Common myeloid progenitor, CD34-positive (primary cell): ENCODE measurements around the gene CNKSR3.

Experiments used
- CTCF ChIA-PET: fragments of 350-600 bp; sonication (Branson Sonifier 250); formaldehyde crosslinking; loops from one replicate; lab custom pipeline; 2021; ENCODE audit warnings: antibody characterized with exemption; lab: Charles Lee
- POLR2A ChIA-PET: fragments of 350-600 bp; sonication (Branson Sonifier 250); formaldehyde crosslinking; loops from one replicate; lab custom pipeline; 2021; ENCODE audit warnings: antibody characterized with exemption; lab: Charles Lee
- DNase-seq, 3 donors: peaks; one replicate each; pipeline versions ENCODE4 v3.0.0 to v3.0.0-alpha.2; 2013
- H3K27ac ChIP-seq, 2 experiments: 1 replicate in 1 of 2; 2 replicates in 1 of 2; pipeline ENCODE4 v1.7.0; 2013; ENCODE audit warnings: inconsistent platforms in 2 of 2, low read length in 2 of 2, mild to moderate bottlenecking in 2 of 2, low read depth in 1 of 2, moderate library complexity in 1 of 2; ENCODE audit not compliant: severe bottlenecking in 2 of 2, insufficient read depth in 1 of 2, poor library complexity in 1 of 2
- H3K27me3 ChIP-seq, 5 experiments: replicated peaks in 2 of 5; 1 replicate in 3 of 5; 2 replicates in 2 of 5; pipeline versions ENCODE4 v1.6.1 to v1.7.0; 2013; ENCODE audit warnings: low read length in 4 of 5, mild to moderate bottlenecking in 2 of 5, moderate library complexity in 2 of 5, inconsistent platforms in 1 of 5; ENCODE audit not compliant: insufficient read depth in 5 of 5, control insufficient read depth in 4 of 5
- H3K36me3 ChIP-seq, 4 experiments: 1 replicate in 2 of 4; 2 replicates in 2 of 4; pipeline versions ENCODE4 v1.6.1 to v1.7.0; 2013; ENCODE audit warnings: low read length in 3 of 4, control low read depth in 1 of 4, mild to moderate bottlenecking in 1 of 4; ENCODE audit not compliant: control insufficient read depth in 4 of 4, insufficient read depth in 4 of 4
- H3K4me1 ChIP-seq, 4 experiments: 1 replicate in 3 of 4; 2 replicates in 1 of 4; pipeline versions ENCODE4 v1.6.1 to v1.7.1; 2013; ENCODE audit warnings: low read length in 3 of 4, mild to moderate bottlenecking in 3 of 4, control low read depth in 1 of 4, inconsistent platforms in 1 of 4, moderate library complexity in 1 of 4; ENCODE audit not compliant: control insufficient read depth in 4 of 4, insufficient read depth in 4 of 4; ENCODE audit errors: control extremely low read depth in 1 of 4
- H3K4me3 ChIP-seq, 7 experiments: 1 replicate in 4 of 7; 2 replicates in 3 of 7; pipeline versions ENCODE4 v1.5.1 to v1.7.0; 2013; ENCODE audit warnings: mild to moderate bottlenecking in 7 of 7, low read length in 6 of 7, moderate library complexity in 6 of 7, inconsistent platforms in 2 of 7, low read depth in 2 of 7, control low read depth in 1 of 7; ENCODE audit not compliant: insufficient read depth in 4 of 7, control insufficient read depth in 1 of 7; ENCODE audit errors: extremely low read depth in 1 of 7
- H3K9me3 ChIP-seq, 5 experiments: 1 replicate in 4 of 5; 2 replicates in 1 of 5; pipeline versions ENCODE4 v1.6.1 to v1.7.1; 2013; ENCODE audit warnings: low read length in 4 of 5, mild to moderate bottlenecking in 2 of 5, inconsistent platforms in 1 of 5, low read depth in 1 of 5, moderate library complexity in 1 of 5; ENCODE audit not compliant: control insufficient read depth in 4 of 5, insufficient read depth in 2 of 5; ENCODE audit errors: control extremely low read depth in 1 of 5
- WGBS: methylation state at CpG from one replicate; pipeline ENCODE4 v1.1.5; 2013; ENCODE audit not compliant: insufficient coverage; 5-methylcytosine and 5-hydroxymethylcytosine counted together

Gene CNKSR3

DNA sequence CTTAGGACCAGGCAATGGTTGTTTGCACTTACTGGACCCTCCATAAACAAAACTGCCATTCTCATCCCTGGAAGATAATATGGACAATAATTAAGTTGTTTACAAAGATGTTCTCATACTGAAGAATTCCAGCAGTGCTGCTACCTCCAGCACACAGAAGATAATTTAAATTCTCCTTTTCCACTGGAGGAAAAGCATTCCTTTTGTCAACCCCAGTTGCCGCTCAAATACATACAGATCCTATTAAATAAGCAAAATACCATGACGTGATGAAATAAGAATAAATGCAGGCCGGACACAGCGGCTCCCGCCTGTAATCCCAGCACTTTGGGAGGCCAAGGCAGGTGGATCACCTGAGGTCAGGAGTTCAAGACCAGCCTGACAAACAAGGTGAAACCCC, 99.4 kb downstream of the CNKSR3 start:
- H3K36me3 ChIP-seq: peaks cover 0 to 36% (median 11%) of the 10 kb centered on the region in 4 experiments
- H3K4me1 ChIP-seq: peaks cover 2 to 12% (median 6%) of the 10 kb centered on the region in 4 experiments
- WGBS: 98% methylated on average over 5 of the region's 5 CpGs
- H3K27ac ChIP-seq: no peak overlapping the region
- H3K4me3 ChIP-seq: no peak overlapping the region
- no peaks in the 10 kb centered on the region for H3K27me3 ChIP-seq
- ChIA-PET POLR2A (no interaction called here), CTCF (no interaction called here)
- DNase-seq: no peak
- H3K9me3 ChIP-seq: peaks cover 0 to 5% (median 0%) of the 10 kb centered on the region in 5 experiments

DNA sequence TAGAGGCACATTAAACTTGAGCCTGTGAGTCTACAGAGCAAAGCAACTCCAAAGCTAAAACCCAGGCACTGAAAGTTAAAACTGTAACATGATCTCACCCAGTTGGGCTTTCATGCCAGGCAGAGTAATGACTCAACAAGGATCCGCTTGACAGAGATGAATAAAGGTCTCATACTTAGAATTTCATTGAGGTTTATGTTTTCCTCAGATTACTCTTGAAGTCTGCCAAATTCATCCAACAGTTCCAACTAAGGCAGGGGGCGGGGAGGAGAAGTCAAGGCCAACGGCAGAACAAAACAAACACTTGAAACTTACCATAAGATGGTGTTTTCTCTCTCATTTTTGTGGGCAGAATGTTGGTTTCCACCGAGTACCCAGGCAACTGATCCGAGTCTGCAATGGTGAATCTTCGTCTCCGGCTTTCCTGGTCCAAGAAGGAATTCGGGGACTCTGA, 99.8 kb downstream of the CNKSR3 start:
- H3K4me3 ChIP-seq: no peak overlapping the region
- H3K4me1 ChIP-seq: peaks cover 2 to 12% (median 6%) of the 10 kb centered on the region in 4 experiments
- H3K9me3 ChIP-seq: peaks cover 0 to 5% (median 0%) of the 10 kb centered on the region in 5 experiments
- ChIA-PET CTCF (no interaction called here), POLR2A (no interaction called here)
- DNase-seq: peak in 1 of 3 donors; percentile 37
- no peak overlapping the region for H3K27ac ChIP-seq
- H3K27me3 ChIP-seq: no peaks in the 10 kb centered on the region
- H3K36me3 ChIP-seq: peaks cover 0 to 34% (median 12%) of the 10 kb centered on the region in 4 experiments
- 88% methylated on average over 6 of the region's 8 CpGs for WGBS

DNA sequence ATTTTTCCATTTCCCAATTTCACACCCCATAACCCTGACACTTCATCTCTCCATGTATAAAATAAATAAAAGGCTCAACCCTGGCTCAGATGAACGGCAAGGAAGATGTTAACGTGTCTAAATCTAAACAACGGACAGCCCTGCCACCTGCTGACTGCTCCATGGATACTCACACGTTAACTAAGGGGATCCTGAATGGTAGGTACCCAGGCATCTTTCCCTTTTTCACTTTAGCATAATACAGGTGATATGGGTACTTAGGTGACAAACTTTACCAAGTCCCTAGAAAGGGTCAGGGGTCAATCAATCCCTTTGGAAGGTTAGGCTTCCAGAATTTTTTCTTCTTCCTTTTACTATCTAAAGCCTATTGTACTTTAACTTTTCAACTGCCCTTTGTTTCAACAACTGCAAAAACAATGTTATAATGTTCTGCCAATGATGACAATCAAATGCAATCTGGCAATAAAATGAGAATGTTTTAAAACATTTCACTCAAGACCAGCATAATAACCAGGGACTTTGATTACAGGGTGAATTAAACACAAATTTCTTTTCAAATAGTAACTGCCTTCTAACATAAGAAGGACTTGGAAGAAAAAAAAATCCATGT, 101.5 kb downstream of the CNKSR3 start:
- Histone ChIP-seq H3K36me3 (peaks cover 0 to 31% (median 12%) of the 10 kb centered on the region in 4 experiments), H3K9me3 (peaks cover 0 to under 1% (median 0%) of the 10 kb centered on the region in 5 experiments), H3K4me3 (no peak overlapping the region), H3K27ac (no peak overlapping the region), H3K4me1 (peaks cover under 1 to 8% (median 2%) of the 10 kb centered on the region in 4 experiments), H3K27me3 (no peaks in the 10 kb centered on the region)
- ChIA-PET POLR2A (no interaction called here), CTCF (no interaction called here)
- 86% methylated on average over 4 of the region's 4 CpGs for WGBS
- DNase-seq: peak in 2 of 3 donors; percentile 23 to 31

DNA sequence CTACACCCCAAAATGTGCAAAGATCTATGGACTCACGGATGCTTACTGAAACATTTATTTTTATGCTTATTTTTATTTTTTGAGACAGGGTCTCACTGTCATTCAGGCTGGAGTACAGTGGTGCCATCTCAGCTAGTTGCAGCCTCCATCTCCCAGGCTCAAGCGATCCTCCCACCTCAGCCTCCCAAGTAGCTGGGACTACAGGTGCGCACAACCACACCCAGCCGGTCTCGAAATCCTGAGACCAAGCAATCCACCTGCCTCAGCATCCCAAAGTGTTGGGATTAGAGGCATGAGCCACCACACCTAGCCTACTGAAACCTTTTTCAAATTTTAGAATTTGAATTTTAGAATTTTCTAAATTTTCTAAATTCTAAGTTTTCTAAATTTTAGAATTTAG, 103.0 kb downstream of the CNKSR3 start:
- H3K9me3 ChIP-seq: no peaks in the 10 kb centered on the region
- POLR2A ChIA-PET: no interaction called here
- no peak overlapping the region for H3K27ac ChIP-seq
- CTCF ChIA-PET: no interaction called here
- no peak overlapping the region for H3K4me3 ChIP-seq
- no peaks in the 10 kb centered on the region for H3K27me3 ChIP-seq
- H3K36me3 ChIP-seq: peaks cover 0 to 27% (median 12%) of the 10 kb centered on the region in 4 experiments
- H3K4me1 ChIP-seq: peaks cover 0 to 7% (median 6%) of the 10 kb centered on the region in 4 experiments
- DNase-seq: no peak
- WGBS: no CpG with 5 or more reads among the region's 5 CpGs

DNA sequence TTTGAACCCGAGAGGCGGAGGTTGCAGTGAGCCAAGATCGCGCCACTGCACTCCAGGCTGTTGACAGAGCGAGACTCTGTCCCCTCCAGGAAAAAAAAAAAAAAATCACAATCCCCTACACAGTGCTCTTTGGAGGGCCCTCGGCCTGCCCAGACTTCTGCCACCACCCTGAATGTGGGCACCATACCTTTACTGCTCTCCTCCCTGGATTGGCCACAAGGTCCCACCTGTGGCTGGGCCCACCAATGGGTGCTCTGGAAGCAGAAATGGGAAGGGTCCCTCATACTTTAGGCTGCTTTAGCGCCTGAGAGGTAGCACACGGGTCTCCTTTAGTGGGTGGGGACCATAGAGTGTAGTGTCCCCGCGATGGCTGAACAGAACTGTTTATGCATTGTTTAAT, 103.6 kb downstream of the CNKSR3 start:
- H3K27me3 ChIP-seq: no peaks in the 10 kb centered on the region
- no peak overlapping the region for H3K27ac ChIP-seq
- H3K9me3 ChIP-seq: no peaks in the 10 kb centered on the region
- POLR2A ChIA-PET: no interaction called here
- CTCF ChIA-PET: interaction anchor here (1.2 kb wide), 1 partner anchor 9 kb away, joined by 3 read pairs; no protein-coding TSS in a partner anchor
- no peak overlapping the region for H3K4me3 ChIP-seq
- DNase-seq: no peak
- peaks cover 0 to 7% (median 6%) of the 10 kb centered on the region in 4 experiments for H3K4me1 ChIP-seq
- peaks cover 0 to 27% (median 12%) of the 10 kb centered on the region in 4 experiments for H3K36me3 ChIP-seq
- WGBS: 93% methylated on average over 4 of the region's 10 CpGs

DNA sequence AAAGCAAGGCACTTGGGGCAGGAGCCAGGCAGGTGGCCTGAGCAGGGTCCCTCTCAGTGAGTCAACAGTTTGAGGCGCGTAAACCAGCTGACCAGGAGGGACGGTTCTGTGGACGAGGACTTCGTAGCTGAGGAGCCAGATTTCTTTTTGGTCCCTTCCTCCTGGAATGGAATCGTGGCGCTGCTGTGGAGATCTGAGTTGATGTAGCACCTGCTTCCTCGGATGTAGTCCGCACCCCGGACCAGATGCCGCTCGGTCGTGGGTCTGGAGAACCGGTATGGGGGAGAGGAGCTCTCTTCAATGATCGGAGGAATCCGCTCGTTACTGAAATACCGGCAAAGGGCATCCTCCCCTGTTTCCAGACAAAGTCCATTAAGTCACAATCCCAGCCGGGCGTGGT, 104.2 kb downstream of the CNKSR3 start:
- ChIA-PET CTCF (interaction anchor here (1.2 kb wide), 1 partner anchor 10 kb away, joined by 3 read pairs; no protein-coding TSS in a partner anchor), POLR2A (no interaction called here)
- Histone ChIP-seq H3K27me3 (no peaks in the 10 kb centered on the region), H3K27ac (no peak overlapping the region), H3K4me1 (peaks cover 0 to 7% (median 6%) of the 10 kb centered on the region in 4 experiments), H3K36me3 (peaks cover 1 to 30% (median 14%) of the 10 kb centered on the region in 4 experiments), H3K9me3 (no peaks in the 10 kb centered on the region), H3K4me3 (no peak overlapping the region)
- no peak for DNase-seq
- WGBS: 96% methylated on average over 20 of the region's 20 CpGs

DNA sequence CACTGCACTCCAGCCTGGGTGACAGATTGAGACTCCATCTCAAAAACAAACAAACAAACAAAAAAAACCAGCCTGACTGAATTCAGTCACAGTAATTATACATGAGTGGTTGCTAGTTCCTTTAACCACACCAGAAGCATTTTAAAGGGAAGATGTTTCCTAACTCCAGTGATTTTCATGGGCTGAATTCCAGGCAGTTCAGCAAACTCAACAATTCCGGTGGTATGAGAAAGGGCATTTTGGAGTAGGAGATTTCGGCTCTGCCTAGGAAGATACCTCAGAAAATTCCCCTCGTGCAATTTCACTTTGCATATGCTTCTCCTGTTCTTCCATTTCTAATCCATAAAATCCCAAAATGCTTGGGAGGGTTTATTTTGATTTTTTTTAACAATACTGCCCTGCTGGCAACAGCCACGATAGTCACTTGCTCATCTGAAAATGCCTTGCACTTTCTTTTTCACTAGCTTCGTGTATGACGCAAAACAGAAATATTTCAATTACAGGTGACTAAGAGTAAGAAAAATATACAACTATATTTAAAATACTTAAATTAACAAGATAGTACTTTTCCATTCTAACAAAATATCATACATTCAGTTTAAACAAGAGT, 105.6 kb downstream of the CNKSR3 start:
- Histone ChIP-seq H3K4me1 (peaks cover 0 to 7% (median 6%) of the 10 kb centered on the region in 4 experiments), H3K9me3 (no peaks in the 10 kb centered on the region), H3K27ac (no peak overlapping the region), H3K27me3 (no peaks in the 10 kb centered on the region), H3K36me3 (peaks cover 4 to 23% (median 9%) of the 10 kb centered on the region in 4 experiments), H3K4me3 (peak overlapping the region in 1 of 7 experiments; percentile 10)
- POLR2A ChIA-PET: no interaction called here
- no peak for DNase-seq
- WGBS: 100% methylated on average over 3 of the region's 6 CpGs
- CTCF ChIA-PET: no interaction called here
